Activated CD8-positive, alpha-beta memory T cell treated with anti-CD3 and anti-CD28 coated beads for 4 hours (primary cell): Measurements from ENCODE around the gene MGAT4C.
"Not testable (repeated sequence)": the region's sequence is repeated elsewhere in the genome, so short reads cannot be mapped to it uniquely, and the experiment has no call there.

ENCODE experiments used
- DNase-seq, 2 donors: peaks; one replicate each; pipeline ENCODE4 v3.0.0-alpha.2; 2020; ENCODE audit warnings: low read depth in 2 of 2

Gene MGAT4C

GRCh38 chr12:86256163-86256562 lies at the start of gene MGAT4C:
Gene MGAT4C, minus strand, starts transcription at chr12:86256391.
- no peak for DNase-seq

GRCh38 chr12:86296396-86296795 lies 40.2 kb upstream of the MGAT4C start:
- not testable (repeated sequence) for DNase-seq

GRCh38 chr12:86293682-86294240 lies 37.6 kb upstream of the MGAT4C start:
- DNase-seq: no peak

GRCh38 chr12:86292480-86292879 lies 36.3 kb upstream of the MGAT4C start:
- no peak for DNase-seq

DNA sequence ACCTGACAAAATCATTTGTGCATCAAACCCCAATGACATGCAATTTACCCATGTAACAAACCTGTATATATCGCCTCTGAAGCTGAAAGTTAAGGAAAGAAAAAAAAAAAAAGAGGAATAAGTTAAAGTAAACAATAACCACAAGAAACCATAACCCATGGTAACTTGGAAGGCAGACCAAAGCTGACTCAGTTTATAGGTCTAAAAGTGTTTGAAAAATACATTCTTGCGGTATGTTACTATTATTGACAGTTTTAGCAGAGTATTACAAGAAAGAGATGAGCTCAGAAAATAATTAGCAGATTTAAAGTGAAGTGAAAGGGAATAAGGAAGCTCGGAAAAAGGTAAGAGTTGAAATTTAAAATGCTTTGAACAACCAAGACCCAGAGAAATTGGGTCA lies 34.4 kb upstream of the MGAT4C start:
- DNase-seq: no peak

- no peak for DNase-seq
Measured at GRCh38 chr12:86286119-86286518, 29.9 kb upstream of the MGAT4C start.

DNA sequence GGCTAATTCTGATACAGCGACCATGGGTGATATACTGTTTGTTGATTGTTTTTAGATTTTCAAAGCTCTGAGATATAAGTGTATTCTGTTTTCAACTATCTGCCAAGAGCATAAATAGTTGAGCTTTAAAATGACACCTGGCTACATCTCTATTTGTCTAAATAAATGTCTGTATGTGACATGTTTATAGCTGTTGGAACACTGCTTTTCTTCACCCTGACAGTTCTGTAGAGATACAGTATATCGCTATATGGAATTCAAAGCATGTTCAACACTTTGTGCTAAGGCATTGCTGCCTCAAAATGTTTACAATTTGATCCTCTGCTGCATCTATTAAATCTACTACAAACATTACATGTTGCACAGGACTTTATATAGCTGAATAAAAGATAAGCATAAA lies 27.4 kb upstream of the MGAT4C start:
- DNase-seq: no peak

DNA sequence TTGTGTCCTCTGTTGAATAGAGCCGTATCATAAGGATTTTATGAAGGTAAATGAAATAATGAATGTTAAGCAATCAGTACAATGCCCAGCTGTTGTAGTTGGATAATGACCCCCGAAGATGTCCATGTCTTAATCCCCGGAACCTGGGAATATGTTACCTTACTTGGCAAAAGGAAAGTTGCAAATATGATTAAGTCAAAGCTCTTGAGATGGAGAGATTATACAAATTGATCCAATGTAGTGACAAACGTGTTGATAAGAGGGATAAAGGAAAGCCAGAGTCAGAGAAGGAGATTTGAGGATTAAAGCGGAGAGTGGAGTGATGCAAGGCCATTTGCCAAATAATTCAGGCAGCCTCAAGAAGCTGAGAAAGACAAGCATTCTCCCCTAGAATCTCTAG lies 19.2 kb upstream of the MGAT4C start:
- no peak for DNase-seq

GRCh38 chr12:86265329-86265695 lies 9.1 kb upstream of the MGAT4C start:
- DNase-seq: no peak

DNA sequence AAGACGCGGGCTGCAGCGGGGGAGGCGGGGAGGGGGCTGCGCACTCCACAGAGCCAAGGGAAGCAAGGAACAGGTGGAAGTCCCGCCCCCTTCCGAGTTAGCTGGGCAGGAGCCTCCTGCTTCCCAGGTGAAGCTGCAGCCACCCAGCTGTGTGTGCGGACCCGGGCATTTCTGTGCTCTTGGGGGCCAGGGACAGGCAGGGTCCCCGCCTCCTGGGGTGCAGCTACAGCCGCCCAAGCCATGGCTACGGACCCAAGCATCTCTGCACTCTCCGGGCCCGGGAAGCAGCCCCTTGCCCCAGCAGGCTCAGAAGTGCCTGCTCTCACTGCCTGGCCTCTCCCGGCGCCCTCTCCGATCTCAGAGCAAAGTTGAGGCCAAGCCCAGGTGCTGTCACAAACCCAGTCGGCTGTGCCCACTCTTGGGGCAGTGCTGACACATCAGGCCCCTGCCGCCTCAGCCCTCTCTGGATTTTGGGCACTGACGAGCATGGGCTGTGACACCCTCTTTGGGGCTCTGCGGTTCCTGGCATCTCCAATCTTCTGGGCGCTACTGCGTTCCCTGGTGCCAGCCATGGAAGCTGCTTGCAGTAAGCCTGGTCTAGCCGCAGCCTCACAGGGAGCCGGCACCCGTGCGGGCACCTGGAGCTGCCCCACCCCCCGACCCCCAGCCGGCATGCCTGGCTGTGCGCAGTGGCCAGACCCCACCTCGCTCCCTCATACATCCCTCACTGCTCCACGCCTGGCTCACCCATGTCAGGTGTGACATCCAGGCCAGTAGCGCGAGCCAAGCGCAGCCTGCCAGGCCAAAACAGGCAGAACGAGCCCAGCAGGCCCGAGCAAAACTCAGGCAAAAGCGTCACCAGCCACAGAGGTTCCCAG lies 8.5 kb upstream of the MGAT4C start:
- no peak for DNase-seq

DNA sequence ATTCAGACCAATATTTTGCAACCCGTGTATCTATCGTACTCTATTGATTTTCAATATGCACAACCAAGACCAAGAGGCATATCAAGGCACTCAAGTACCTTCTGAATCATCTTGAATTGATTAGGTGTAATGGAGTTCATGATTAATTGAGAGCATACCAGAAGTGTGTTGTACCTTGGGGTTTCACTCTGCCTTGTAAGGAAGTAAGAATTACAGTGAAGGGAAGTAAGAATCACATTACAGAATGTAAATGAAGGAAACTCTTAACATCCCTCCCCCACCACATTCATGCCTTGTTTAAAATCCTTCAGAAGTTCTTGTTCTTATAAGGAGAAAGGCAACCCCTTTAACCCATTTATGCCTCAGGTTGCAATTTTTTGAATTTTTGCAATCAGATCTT lies 5.4 kb upstream of the MGAT4C start:
- DNase-seq: no peak

GRCh38 chr12:86261142-86261541 lies 5.0 kb upstream of the MGAT4C start:
- no peak for DNase-seq

DNA sequence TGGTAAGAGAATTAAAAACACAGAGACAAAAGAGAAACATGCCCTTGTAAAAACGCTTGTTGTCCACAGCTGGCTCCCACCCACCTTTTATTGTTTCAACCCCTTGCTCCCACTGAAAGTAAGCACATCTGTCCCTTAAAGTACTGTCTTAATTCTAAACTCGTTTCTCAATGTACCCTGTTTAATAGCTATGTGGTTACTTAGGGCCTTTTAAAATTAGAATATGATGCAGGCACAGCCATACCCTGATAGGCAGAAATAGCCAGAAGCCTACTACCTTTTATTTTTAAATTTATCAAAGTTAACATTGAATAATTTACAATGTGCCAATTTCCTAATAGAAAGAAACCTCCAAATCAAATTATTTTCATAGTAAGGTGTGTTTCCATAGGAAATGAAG lies 4.0 kb upstream of the MGAT4C start:
- no peak for DNase-seq

- DNase-seq: no peak
Measured at GRCh38 chr12:86257134-86257533, 943 bp upstream of the MGAT4C start.

DNA sequence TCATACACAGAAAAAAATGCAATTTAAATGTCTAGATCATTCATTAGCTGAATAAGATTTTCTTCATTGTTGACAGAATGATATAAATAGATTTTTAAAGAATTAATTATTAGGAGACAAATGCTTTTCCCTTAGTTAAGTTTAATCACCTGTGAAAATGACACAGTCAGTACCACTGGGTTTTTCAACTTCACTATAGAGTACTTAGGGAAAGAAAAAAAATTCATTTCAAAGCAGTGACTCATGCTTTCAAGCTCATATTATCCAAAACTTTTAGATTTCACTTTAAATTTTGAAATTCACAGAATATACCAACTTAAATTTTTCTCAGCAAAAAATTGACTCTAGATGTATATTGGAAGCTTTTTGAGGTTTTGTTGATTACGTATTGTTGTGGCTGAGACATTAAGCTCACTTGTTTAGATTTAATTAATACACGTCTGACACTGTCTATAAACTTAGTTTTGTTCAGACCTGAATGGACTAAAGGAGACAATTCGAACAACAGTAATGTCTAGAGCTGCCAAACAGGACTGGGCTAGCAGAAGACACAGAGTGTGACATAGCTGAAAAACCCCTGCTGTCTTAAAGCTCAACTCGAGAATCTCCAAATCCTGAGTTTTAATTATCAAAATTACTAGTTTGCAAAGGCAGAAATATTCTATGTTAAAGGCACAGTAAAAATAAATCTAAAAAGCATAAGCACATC lies 1.6 kb downstream of the MGAT4C start:
- no peak for DNase-seq

DNA sequence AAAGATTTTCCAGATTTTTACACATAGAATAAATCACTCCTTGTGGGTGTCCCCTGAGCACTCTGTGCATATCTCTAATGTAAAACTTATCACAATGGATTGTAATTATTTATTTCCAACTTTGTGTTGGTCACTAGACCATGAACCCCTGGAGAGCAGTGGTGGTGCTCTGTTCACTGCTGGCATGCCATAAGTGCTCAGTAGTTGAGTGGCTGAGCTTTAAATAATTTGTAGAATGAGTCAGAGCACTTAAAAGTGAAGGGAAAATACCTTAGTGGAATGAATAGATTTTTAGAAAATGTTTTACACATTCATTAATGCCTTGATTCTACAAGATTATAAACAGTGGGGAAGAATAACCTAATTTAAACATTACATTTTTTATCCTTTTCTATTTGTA lies 6.3 kb downstream of the MGAT4C start:
- DNase-seq: no peak

DNA sequence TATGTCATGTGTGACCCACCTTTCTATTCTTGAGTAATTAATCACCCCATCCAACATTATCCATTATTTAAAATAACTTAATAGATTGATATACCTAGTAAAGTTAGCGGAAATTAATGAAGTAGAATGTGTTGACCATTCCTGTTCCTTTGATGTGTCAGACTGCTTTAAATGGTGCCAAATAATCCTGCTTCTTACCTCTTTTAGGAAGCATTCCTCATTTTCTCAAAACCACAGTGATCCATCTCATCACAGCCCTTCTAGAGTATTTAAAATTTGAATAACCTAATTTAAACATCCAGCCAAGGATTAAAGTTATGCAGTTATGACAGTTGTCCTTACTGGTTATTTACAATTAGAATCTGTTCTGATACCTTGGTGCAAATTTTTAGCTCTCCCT lies 6.9 kb downstream of the MGAT4C start:
- DNase-seq: no peak

- no peak for DNase-seq
Measured at GRCh38 chr12:86247871-86248270, 8.3 kb downstream of the MGAT4C start.

- DNase-seq: no peak
Measured at GRCh38 chr12:86241600-86241999, 14.6 kb downstream of the MGAT4C start.

GRCh38 chr12:86234316-86234855 lies 21.8 kb downstream of the MGAT4C start:
- DNase-seq: no peak

GRCh38 chr12:86233126-86233525 lies 23.1 kb downstream of the MGAT4C start:
- DNase-seq: no peak

GRCh38 chr12:86230516-86231146 lies 25.6 kb downstream of the MGAT4C start:
- DNase-seq: no peak
